Effector CD8-positive, alpha-beta T cell (primary cell): ENCODE results near the gene ZNF222.

Experiments
- DNase-seq: peaks from one replicate; lab custom pipeline; 2025; lab: John Stamatoyannopoulos, UW

ZNF222 gene

GRCh38 chr19:44051650-44052402 is 26.6 kb downstream of the ZNF222 start, which contains the start of gene ZNF223:
TSS of gene ZNF223 (plus strand) at chr19:44052036. CDS start at chr19:44055177, 3,141 bp downstream.
- DNase-seq, result peak; percentile 40

GRCh38 chr19:44055870-44056269 is 30.7 kb downstream of the ZNF222 start:
- no peak for DNase-seq

GRCh38 chr19:44059229-44059628 is 34.0 kb downstream of the ZNF222 start:
- DNase-seq, result no peak

GRCh38 chr19:44061038-44061437 is 35.9 kb downstream of the ZNF222 start:
- no peak for DNase-seq

GRCh38 chr19:44066305-44066704 is 41.1 kb downstream of the ZNF222 start:
- DNase-seq, result no peak

GRCh38 chr19:44069415-44069814 is 44.2 kb downstream of the ZNF222 start:
- DNase-seq, result no peak

- DNase-seq, result peak; percentile 70
Observed at GRCh38 chr19:44071824-44072542, 46.8 kb downstream of the ZNF222 start, which contains the start of gene ZNF284. TSS of gene ZNF284 (plus strand) at chr19:44072159. CDS start at chr19:44076390, 4,231 bp downstream.

GRCh38 chr19:44072543-44073401 is 47.6 kb downstream of the ZNF222 start:
- no peak for DNase-seq

- DNase-seq, result no peak
Observed at GRCh38 chr19:44076325-44076724, 51.1 kb downstream of the ZNF222 start.
